SK-N-SH (cell line): ENCODE measurements around the gene CD34. TPM values are rescaled to one million over a fixed set of nuclear protein-coding genes. Genes with fewer than 3 reads are reported as not detected.

Experiments used
- CTCF ChIA-PET: fragments of 300-600, 350-600 bp; formaldehyde crosslinking; extraction: SDS; loops from one replicate; lab custom pipeline; 2021; lab: Yijun Ruan, JAX
- POLR2A ChIA-PET: fragments of 350-600 bp; sonication (Branson Sonifier 250); formaldehyde crosslinking; extraction: SDS; loops from one replicate; lab custom pipeline; 2020; ENCODE audit warnings: antibody characterized with exemption, inconsistent platforms; lab: Yijun Ruan, JAX
- DNase-seq: peaks from one replicate; pipeline ENCODE4 v3.0.0; 2012
- H2AFZ ChIP-seq: fragments of 200-600 bp; sonication (generic); 2 replicates; pipeline ENCODE4 v1.8.1; 2016; ENCODE audit warnings: antibody characterized with exemption, mild to moderate bottlenecking, low read depth
- H3F3A ChIP-seq: fragments of 200-600 bp; sonication (generic); replicated peaks from 2 replicates; pipeline ENCODE3; 2016; ENCODE audit warnings: antibody characterized with exemption, mild to moderate bottlenecking; ENCODE audit not compliant: insufficient read depth
- H3K27ac ChIP-seq, 2 experiments: fragments of 200-500 bp in 1 of 2; fragments of 200-600 bp in 1 of 2; sonication (Bioruptor generic) in 1 of 2; sonication (generic), shearing (Covaris generic) in 1 of 2; 2 replicates each; pipeline versions ENCODE4 v1.5.1 to v1.6.1; 2014 to 2016; ENCODE audit warnings: low read depth in 2 of 2, inconsistent platforms in 1 of 2, low read length in 1 of 2, mild to moderate bottlenecking in 1 of 2, mixed read lengths in 1 of 2
- H3K27me3 ChIP-seq: fragments of 200-600 bp; sonication (generic), shearing (Covaris generic); 2 replicates; pipeline ENCODE4 v1.6.1; 2016; ENCODE audit warnings: mixed run types; ENCODE audit not compliant: insufficient read depth
- H3K36me3 ChIP-seq, 2 experiments: fragments of 200-500 bp in 1 of 2; fragments of 200-600 bp in 1 of 2; sonication (Bioruptor generic) in 1 of 2; sonication (generic) in 1 of 2; replicated peaks in 1 of 2; 2 replicates each; pipeline versions ENCODE3 to v1.5.1; 2014 to 2016; ENCODE audit warnings: low read length in 1 of 2, mild to moderate bottlenecking in 1 of 2; ENCODE audit not compliant: insufficient read depth in 2 of 2, control insufficient read depth in 1 of 2
- H3K4me1 ChIP-seq, 2 experiments: fragments of 200-500 bp in 1 of 2; fragments of 200-600 bp in 1 of 2; sonication (Bioruptor generic) in 1 of 2; sonication (generic), shearing (Covaris generic) in 1 of 2; 2 replicates each; pipeline versions ENCODE4 v1.5.1 to v1.6.1; 2014 to 2016; ENCODE audit warnings: low read depth in 1 of 2, low read length in 1 of 2, mixed run types in 1 of 2; ENCODE audit not compliant: insufficient read depth in 2 of 2, control insufficient read depth in 1 of 2
- H3K4me2 ChIP-seq: fragments of 200-600 bp; sonication (generic), shearing (Covaris generic); 2 replicates; pipeline ENCODE4 v1.6.1; 2017; ENCODE audit warnings: mixed run types
- H3K4me3 ChIP-seq, 2 experiments: fragments of 200-500 bp in 1 of 2; fragments of 200-600 bp in 1 of 2; sonication (Bioruptor generic) in 1 of 2; sonication (generic), shearing (Covaris generic) in 1 of 2; 2 replicates each; pipeline versions ENCODE4 v1.5.1 to v1.8.1; 2014 to 2016; ENCODE audit warnings: low read depth in 2 of 2, inconsistent platforms in 1 of 2, low read length in 1 of 2, mild to moderate bottlenecking in 1 of 2, mixed read lengths in 1 of 2, moderate library complexity in 1 of 2
- H3K79me2 ChIP-seq: fragments of 200-600 bp; sonication (generic); 2 replicates; pipeline ENCODE4 v1.8.1; 2017; ENCODE audit warnings: mild to moderate bottlenecking; ENCODE audit not compliant: insufficient read depth
- H3K9ac ChIP-seq: fragments of 200-600 bp; sonication (generic); 2 replicates; pipeline ENCODE4 v1.6.1; 2017; ENCODE audit warnings: mixed run types
- H3K9me2 ChIP-seq: fragments of 200-600 bp; sonication (generic); 2 replicates; pipeline ENCODE4 v1.6.1; 2017; ENCODE audit warnings: mixed run types
- H3K9me3 ChIP-seq: fragments of 200-600 bp; sonication (generic); 2 replicates; pipeline ENCODE4 v1.6.1; 2017; ENCODE audit warnings: mixed run types, mild to moderate bottlenecking, moderate library complexity
- H4K20me1 ChIP-seq: fragments of 200-600 bp; sonication (generic); 2 replicates; pipeline ENCODE4 v1.6.1; 2017; ENCODE audit warnings: mild to moderate bottlenecking, mixed run types; ENCODE audit not compliant: insufficient read depth
- CHD2 ChIP-seq: fragments of 150-350 bp; IDR thresholded peaks from 2 replicates; pipeline ENCODE4 v1.6.1; 2018; ENCODE audit warnings: low read length; ENCODE audit not compliant: partially characterized antibody
- ELF1 ChIP-seq: IDR thresholded peaks from 2 replicates; pipeline ENCODE4 v1.4.0; 2012
- EZH2phosphoT487 ChIP-seq: fragments of 200-600 bp; sonication (generic); IDR thresholded peaks from 2 replicates; pipeline ENCODE4 v1.6.1; 2017; ENCODE audit warnings: low read depth, mixed run types, mild to moderate bottlenecking, antibody characterized with exemption, moderate library complexity, borderline replicate concordance
- FOSL2 ChIP-seq: IDR thresholded peaks from 2 replicates; pipeline ENCODE4 v1.4.0; 2012; ENCODE audit warnings: low read depth, mild to moderate bottlenecking, moderate library complexity, borderline replicate concordance
- FOXJ3 ChIP-seq: sonication (generic); formaldehyde crosslinking; IDR thresholded peaks from 2 replicates; pipeline ENCODE4 v1.5.1; 2020; ENCODE audit warnings: mild to moderate bottlenecking, missing genetic modification reagents
- FOXM1 ChIP-seq: IDR thresholded peaks from 2 replicates; pipeline ENCODE4 v1.4.0; 2012; ENCODE audit warnings: low read depth, mild to moderate bottlenecking
- JUND ChIP-seq: IDR thresholded peaks from 2 replicates; pipeline ENCODE4 v1.4.0; 2012
- MEF2A ChIP-seq: IDR thresholded peaks from 2 replicates; pipeline ENCODE4 v1.4.0; 2012; ENCODE audit warnings: low read depth, borderline replicate concordance
- NFIC ChIP-seq: IDR thresholded peaks from 2 replicates; pipeline ENCODE4 v1.4.0; 2012; ENCODE audit warnings: borderline replicate concordance
- POLR2AphosphoS5 ChIP-seq: IDR thresholded peaks from 2 replicates; pipeline ENCODE4 v1.6.1; 2012; ENCODE audit warnings: low read depth, low read length
- RFX5 ChIP-seq: IDR thresholded peaks from 2 replicates; pipeline ENCODE4 v1.6.1; 2012; ENCODE audit warnings: mild to moderate bottlenecking, improper control_type of control experiment, low read length
- RXRA ChIP-seq: IDR thresholded peaks from 2 replicates; pipeline ENCODE4 v1.4.0; 2012; ENCODE audit warnings: low read depth, mild to moderate bottlenecking, borderline replicate concordance
- SIN3A ChIP-seq: IDR thresholded peaks from 2 replicates; pipeline ENCODE4 v1.6.1; 2012; ENCODE audit warnings: low read depth, mild to moderate bottlenecking, low read length, moderate library complexity, borderline replicate concordance
- SMC3 ChIP-seq: IDR thresholded peaks from 2 replicates; pipeline ENCODE4 v1.6.1; 2012; ENCODE audit warnings: low read depth, low read length, improper control_type of control experiment
- TCF12 ChIP-seq: IDR thresholded peaks from 2 replicates; pipeline ENCODE4 v1.4.0; 2012
- TEAD4 ChIP-seq: IDR thresholded peaks from 2 replicates; pipeline ENCODE4 v1.4.0; 2012; ENCODE audit warnings: mild to moderate bottlenecking, borderline replicate concordance; ENCODE audit not compliant: insufficient read depth
- USF2 ChIP-seq: fragments of 150-350 bp; IDR thresholded peaks from 2 replicates; pipeline ENCODE4 v1.6.1; 2017; ENCODE audit warnings: antibody characterized with exemption, low read length, low read depth, borderline replicate concordance
- YY1 ChIP-seq: IDR thresholded peaks from 2 replicates; pipeline ENCODE4 v1.4.0; 2012; ENCODE audit warnings: low read depth, mild to moderate bottlenecking
- WGBS: methylation state at CpG from one replicate; pipeline ENCODE4 v1.1.6; 2017; ENCODE audit warnings: low lambda C conversion rate; 5-methylcytosine and 5-hydroxymethylcytosine counted together
- polyA plus RNA-seq, 3 experiments: library from polyadenylated mRNA; depleted of rRNA; stranded (reverse); fragments of >200 nt; gene quantifications; 2 replicates each; pipeline ENCODE4 v1.2.3, GENCODE V29; 2012

Gene CD34
- polyA plus RNA-seq, 1 of the 3 experiments (the other 2 are of a cell fraction), result 0.59 TPM

- Histone ChIP-seq H3K4me2 (no peak overlapping the region), H3K27me3 (no peaks in the 10 kb centered on the region), H3K27ac (no peak overlapping the region), H4K20me1 (no peaks in the 10 kb centered on the region), H3K9ac (no peak overlapping the region), H2AFZ (no peak overlapping the region), H3K9me3 (no peaks in the 10 kb centered on the region), H3K4me3 (no peak overlapping the region), H3K79me2 (no peaks in the 10 kb centered on the region), H3K4me1 (no peaks in the 10 kb centered on the region; a peak in 1 of 4 replicates), H3K36me3 (no peaks in the 10 kb centered on the region), H3K9me2 (no peaks in the 10 kb centered on the region), H3F3A (no peaks in the 10 kb centered on the region)
- WGBS, result 55% methylated on average over 3 of the region's 3 CpGs
- TF ChIP-seq TEAD4 (no peak), NFIC (no peak), MEF2A (no peak), FOXM1 (no peak), JUND (no peak), TCF12 (no peak), FOSL2 (no peak), USF2 (no peak), RXRA (no peak)
- DNase-seq, result no peak
- ChIA-PET POLR2A (no interaction called here), CTCF (interaction anchor here (0.7 to 1.8 kb wide), 5 partner anchors 8 to 94 kb away, joined by 3 to 6 read pairs (median 4); no protein-coding TSS in a partner anchor)
These were observed 7.2 kb downstream of the CD34 start for GRCh38 chr1:207903767-207904166.

- no peaks in the 10 kb centered on the region for H3F3A ChIP-seq
- POLR2A ChIA-PET, result no interaction called here
- H2AFZ ChIP-seq, result no peak overlapping the region
- TF ChIP-seq SMC3 (no peak), EZH2phosphoT487 (no peak), JUND (no peak), SIN3A (no peak), MEF2A (no peak), FOXJ3 (CRISPR knock-in tag) (no peak), CHD2 (no peak), RFX5 (no peak), TEAD4 (no peak), YY1 (no peak), POLR2AphosphoS5 (no peak), ELF1 (no peak)
- WGBS, result 79% methylated on average over 2 of the region's 2 CpGs
- H3K9me2 ChIP-seq, result no peaks in the 10 kb centered on the region
- H3K9me3 ChIP-seq, result no peaks in the 10 kb centered on the region
- H3K4me2 ChIP-seq, result no peak overlapping the region
- no peak overlapping the region for H3K4me3 ChIP-seq
- no peaks in the 10 kb centered on the region for H3K79me2 ChIP-seq
- no peak overlapping the region for H3K27ac ChIP-seq
- H3K4me1 ChIP-seq, result no peaks in the 10 kb centered on the region; a peak in 1 of 4 replicates
- DNase-seq, result no peak
- H3K36me3 ChIP-seq, result no peaks in the 10 kb centered on the region
- no peaks in the 10 kb centered on the region for H4K20me1 ChIP-seq
- no peaks in the 10 kb centered on the region for H3K27me3 ChIP-seq
- CTCF ChIA-PET, result interaction anchor here (1.4 kb wide), 1 partner anchor 19 kb away, joined by 5 read pairs; no protein-coding TSS in a partner anchor
- no peak overlapping the region for H3K9ac ChIP-seq
These were observed 7.9 kb downstream of the CD34 start for GRCh38 chr1:207903053-207903452.
